ENCODE measurements around the gene TECPR2. TPM values are rescaled to one million over a fixed set of nuclear protein-coding genes. Genes with fewer than 3 reads are reported as not detected.

TECPR2 gene
- total and polyA plus RNA-seq, 2 of the 13 experiments (the other 11 are each of a cell fraction or from before 2014, with no cell fraction given): 3.5 to 5.7 TPM

DNA sequence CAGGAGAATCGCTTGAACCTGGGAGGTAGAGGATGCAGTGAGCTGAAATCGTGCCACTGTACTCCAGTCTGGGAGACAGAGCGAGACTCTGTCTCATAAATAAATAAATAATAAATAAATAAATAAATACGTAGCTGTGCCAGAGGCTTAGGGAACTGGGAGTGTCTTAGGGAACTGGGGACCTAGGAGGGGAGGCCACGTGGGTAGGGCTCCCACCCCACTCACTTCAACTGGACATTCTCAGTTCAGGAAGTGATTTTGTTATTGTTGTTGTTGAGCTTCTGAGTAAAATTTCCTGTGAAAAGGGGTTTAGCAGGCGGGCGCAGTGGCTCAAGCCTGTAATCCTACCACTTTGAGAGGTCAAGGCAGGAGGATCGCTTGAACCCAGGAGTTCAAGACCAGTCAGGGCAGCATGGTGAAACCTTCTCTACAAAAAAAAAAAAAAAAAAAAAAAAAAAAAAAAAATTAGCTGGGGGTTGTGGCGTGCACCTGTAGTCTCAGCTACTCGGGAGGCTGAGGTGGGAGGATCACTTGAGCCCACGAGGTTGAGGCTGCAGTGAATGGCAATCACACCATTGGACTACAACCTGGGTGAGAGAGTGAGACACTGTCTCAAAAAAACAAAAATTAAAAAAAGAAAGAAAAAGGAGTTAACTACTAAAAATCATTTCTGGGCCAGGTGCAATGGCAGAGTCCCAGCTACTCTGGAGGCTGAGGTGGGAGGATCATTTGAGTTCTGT is 165.9 kb downstream of the TECPR2 start:
- BruUV-seq (replicated peaks): no TSS peak
- Histone ChIP-seq H4K20me1 (ENCODE audit: insufficient read depth, low read length) (no peaks in the 10 kb centered on the region), H3K79me2 (ENCODE audit: insufficient read depth, low read length) (no peaks in the 10 kb centered on the region), H3K4me1 (ENCODE audit: insufficient read depth, low read length) (peaks cover 52% of the 10 kb centered on the region), H3K27ac (ENCODE audit: extremely low read length, insufficient read depth, low read length) (no peak overlapping the region), H2AFZ (ENCODE audit: low read length) (no peak overlapping the region), H3K4me2 (ENCODE audit: low read depth, low read length) (no peak overlapping the region), H3K36me3 (replicated peaks in 1 of 2; ENCODE audit: control insufficient read depth in 1 of 2, insufficient read depth in 2 of 2, low read length in 2 of 2) (no peaks in the 10 kb centered on the region), H3K9ac (ENCODE audit: insufficient read depth, low read depth, low read length) (no peak overlapping the region), H3K4me3 (replicated peaks in 1 of 3; ENCODE audit: insufficient read depth in 1 of 3, low read depth in 2 of 3, low read length in 3 of 3) (no peak overlapping the region), H3K27me3 (ENCODE audit: control insufficient read depth in 1 of 2, insufficient read depth in 2 of 2, low read length in 2 of 2) (no peaks in the 10 kb centered on the region; a peak in 1 of 5 replicates), H3K9me3 (ENCODE audit: low read length) (no peaks in the 10 kb centered on the region)
- WGBS (ENCODE audit: low lambda C conversion rate): 74% methylated on average over 11 of the region's 11 CpGs
- DNase-seq (ENCODE audit: low spot score) (no peak), FAIRE-seq (no peak), ATAC-seq (no peak)
- ChIA-PET CTCF (ENCODE audit: low intra/inter-chr PET ratio, low total read pairs) (no interaction called here), POLR2A (interaction anchor here (3.5 kb wide), 1 partner anchor 11 kb away, joined by 22 read pairs; no protein-coding TSS in a partner anchor)
- TF ChIP-seq ZBTB3 (CRISPR knock-in tag; IDR thresholded peaks at IDR 0.05; ENCODE audit: borderline replicate concordance, low read depth) (no peak), RFX5 (IDR thresholded peaks at IDR 0.05; ENCODE audit: low read depth, low read length) (no peak), ZGPAT (CRISPR knock-in tag; IDR thresholded peaks at IDR 0.05) (no peak)
- in situ Hi-C loops (cut with HindIII; ENCODE audit: extremely low pct_ligation_motif_present, low pct_unique_long_range_greater_than_20kb): no loop called here
- intact Hi-C loops (cut with micrococcal nuclease; ENCODE audit: unreplicated experiment): no loop called here

DNA sequence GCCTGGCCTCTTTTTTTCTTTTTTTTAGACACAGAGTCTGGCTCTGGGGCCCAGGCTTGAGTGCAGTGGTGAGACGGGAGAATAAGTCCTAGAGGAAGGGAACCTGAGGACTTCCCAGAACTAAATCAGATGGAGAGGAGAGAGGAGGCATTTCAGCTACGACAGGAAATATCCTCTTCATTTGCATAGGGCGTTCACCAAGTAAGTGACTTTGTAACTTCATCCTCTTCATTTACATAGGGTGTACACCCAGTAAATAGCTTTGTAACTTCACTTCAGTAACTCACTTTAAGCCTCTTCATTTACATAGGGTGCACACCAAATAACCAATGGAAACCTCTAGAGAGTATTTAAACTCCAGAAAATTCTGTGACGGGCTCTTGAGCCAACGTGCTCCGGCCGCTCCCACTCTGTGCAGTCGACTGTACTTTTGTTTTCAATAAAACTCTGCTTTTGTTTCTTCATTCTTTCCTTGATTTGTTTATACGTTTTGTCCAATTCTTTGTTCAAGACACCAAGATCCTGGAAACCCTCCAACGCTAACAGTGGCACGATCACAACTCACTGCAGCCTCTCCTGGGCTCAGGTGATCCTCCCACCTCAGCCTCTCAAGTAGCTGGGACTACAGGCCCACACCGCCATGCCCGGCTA is 168.2 kb downstream of the TECPR2 start:
- FAIRE-seq (peak; percentile 40), DNase-seq (ENCODE audit: low spot score) (no peak), ATAC-seq (peak; percentile 46)
- 57% methylated on average over 13 of the region's 13 CpGs for WGBS (ENCODE audit: low lambda C conversion rate)
- Histone ChIP-seq H3K9ac (ENCODE audit: insufficient read depth, low read depth, low read length) (no peak overlapping the region), H3K36me3 (replicated peaks in 1 of 2; ENCODE audit: control insufficient read depth in 1 of 2, insufficient read depth in 2 of 2, low read length in 2 of 2) (no peaks in the 10 kb centered on the region), H2AFZ (ENCODE audit: low read length) (no peak overlapping the region), H3K4me2 (ENCODE audit: low read depth, low read length) (peak overlapping the region; percentile 63), H3K27ac (ENCODE audit: extremely low read length, insufficient read depth, low read length) (no peak overlapping the region), H3K4me1 (ENCODE audit: insufficient read depth, low read length) (peaks cover 43% of the 10 kb centered on the region), H3K79me2 (ENCODE audit: insufficient read depth, low read length) (no peaks in the 10 kb centered on the region), H3K4me3 (replicated peaks in 1 of 3; ENCODE audit: insufficient read depth in 1 of 3, low read depth in 2 of 3, low read length in 3 of 3) (peak overlapping the region in 1 of 3 experiments; percentile 40; a peak in 2 of 6 replicates), H3K9me3 (ENCODE audit: low read length) (no peaks in the 10 kb centered on the region), H3K27me3 (ENCODE audit: control insufficient read depth in 1 of 2, insufficient read depth in 2 of 2, low read length in 2 of 2) (no peaks in the 10 kb centered on the region), H4K20me1 (ENCODE audit: insufficient read depth, low read length) (no peaks in the 10 kb centered on the region)
- intact Hi-C loops (cut with micrococcal nuclease; ENCODE audit: unreplicated experiment): no loop called here
- BruUV-seq (replicated peaks): no TSS peak
- TF ChIP-seq HNRNPLL (IDR thresholded peaks at IDR 0.05; ENCODE audit: low read depth, low read length, poor library complexity, severe bottlenecking) (no peak), ETS1 (CRISPR knock-in tag; IDR thresholded peaks at IDR 0.05) (no peak), TBP (CRISPR knock-in tag; IDR thresholded peaks at IDR 0.05) (no peak), STAG1 (CRISPR knock-in tag; IDR thresholded peaks at IDR 0.05) (no peak)
- TF ChIP-seq, protein P1, sequence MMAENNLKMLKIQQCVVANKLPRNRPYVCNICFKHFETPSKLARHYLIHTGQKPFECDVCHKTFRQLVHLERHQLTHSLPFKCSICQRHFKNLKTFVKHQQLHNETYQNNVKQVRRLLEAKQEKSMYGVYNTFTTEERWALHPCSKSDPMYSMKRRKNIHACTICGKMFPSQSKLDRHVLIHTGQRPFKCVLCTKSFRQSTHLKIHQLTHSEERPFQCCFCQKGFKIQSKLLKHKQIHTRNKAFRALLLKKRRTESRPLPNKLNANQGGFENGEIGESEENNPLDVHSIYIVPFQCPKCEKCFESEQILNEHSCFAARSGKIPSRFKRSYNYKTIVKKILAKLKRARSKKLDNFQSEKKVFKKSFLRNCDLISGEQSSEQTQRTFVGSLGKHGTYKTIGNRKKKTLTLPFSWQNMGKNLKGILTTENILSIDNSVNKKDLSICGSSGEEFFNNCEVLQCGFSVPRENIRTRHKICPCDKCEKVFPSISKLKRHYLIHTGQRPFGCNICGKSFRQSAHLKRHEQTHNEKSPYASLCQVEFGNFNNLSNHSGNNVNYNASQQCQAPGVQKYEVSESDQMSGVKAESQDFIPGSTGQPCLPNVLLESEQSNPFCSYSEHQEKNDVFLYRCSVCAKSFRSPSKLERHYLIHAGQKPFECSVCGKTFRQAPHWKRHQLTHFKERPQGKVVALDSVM (CRISPR knock-in tag; IDR thresholded peaks at IDR 0.05): peak; percentile 31
- in situ Hi-C loops (cut with HindIII; ENCODE audit: extremely low pct_ligation_motif_present, low pct_unique_long_range_greater_than_20kb): no loop called here
- ChIA-PET CTCF (ENCODE audit: low intra/inter-chr PET ratio, low total read pairs) (no interaction called here), POLR2A (interaction anchor here (1.0 kb wide), 1 partner anchor 8 kb away, joined by 3 read pairs; no protein-coding TSS in a partner anchor)
